Brain microvascular endothelial cell (primary cell): Measurements from ENCODE around the gene FNDC3B.

Source experiments
- DNase-seq: peaks from one replicate; pipeline ENCODE4 v3.0.0-alpha.2; 2020
- H3K27ac ChIP-seq: fragments of 250-450 bp; sonication (Bioruptor Pico); 2 replicates; pipeline ENCODE4 v1.5.1; 2020; ENCODE audit warnings: mild to moderate bottlenecking, moderate library complexity
- H3K27me3 ChIP-seq: fragments of 250-450 bp; sonication (Bioruptor Pico); replicated peaks from 2 replicates; pipeline ENCODE4 v1.5.1; 2020; ENCODE audit warnings: mild to moderate bottlenecking
- H3K36me3 ChIP-seq: fragments of 250-450 bp; sonication (Bioruptor Pico); replicated peaks from 2 replicates; pipeline ENCODE4 v1.5.1; 2020; ENCODE audit warnings: mild to moderate bottlenecking
- H3K4me3 ChIP-seq: 2 replicates; pipeline ENCODE4 v1.5.1; 2011; ENCODE audit warnings: low read depth, mild to moderate bottlenecking, control low read depth, low read length, moderate library complexity
- CTCF ChIP-seq: IDR thresholded peaks from 2 replicates; pipeline ENCODE4 v1.5.1; 2011; ENCODE audit warnings: low read depth, mild to moderate bottlenecking, moderate library complexity, low read length, control low read depth, inconsistent platforms; ENCODE audit errors: missing control alignments
- in situ Hi-C: cut with HindIII; loops from 2 replicates; pipeline ENCODE4 v1.10.0; 2017; ENCODE audit warnings: low sequenced_read_pairs, low pct_ligation_motif_present

FNDC3B gene

GRCh38 chr3:172296248-172296974, 257.0 kb downstream of the FNDC3B start:
- in situ Hi-C loops: no loop called here
- peaks cover 62% of the 10 kb centered on the region for H3K36me3 ChIP-seq

GRCh38 chr3:172296975-172297332, 257.6 kb downstream of the FNDC3B start:
- Histone ChIP-seq H3K4me3 (no peak overlapping the region), H3K27ac (no peak overlapping the region), H3K36me3 (peaks cover 66% of the 10 kb centered on the region), H3K27me3 (no peaks in the 10 kb centered on the region)
- DNase-seq: no peak
- TF ChIP-seq CTCF: no peak
- in situ Hi-C loops: no loop called here

More at GRCh38 chr3:172296248-172296974, 257.0 kb downstream of the FNDC3B start:
- no peaks in the 10 kb centered on the region for H3K27me3 ChIP-seq
- no peak for TF ChIP-seq CTCF
- DNase-seq: no peak
- no peak overlapping the region for H3K4me3 ChIP-seq
- no peak overlapping the region for H3K27ac ChIP-seq

- no peak for TF ChIP-seq CTCF
These were observed 258.9 kb downstream of the FNDC3B start for GRCh38 chr3:172298247-172298646.

GRCh38 chr3:172300187-172300586, 260.8 kb downstream of the FNDC3B start:
- no peak overlapping the region for H3K4me3 ChIP-seq
- H3K27ac ChIP-seq: no peak overlapping the region
- no peak for DNase-seq
- H3K36me3 ChIP-seq: peaks cover 61% of the 10 kb centered on the region
- in situ Hi-C loops: no loop called here
- H3K27me3 ChIP-seq: no peaks in the 10 kb centered on the region
- TF ChIP-seq CTCF: no peak

More at GRCh38 chr3:172298247-172298646, 258.9 kb downstream of the FNDC3B start:
- no peak overlapping the region for H3K27ac ChIP-seq
- H3K27me3 ChIP-seq: no peaks in the 10 kb centered on the region
- DNase-seq: no peak
- in situ Hi-C loops: no loop called here
- no peak overlapping the region for H3K4me3 ChIP-seq
- peaks cover 66% of the 10 kb centered on the region for H3K36me3 ChIP-seq

GRCh38 chr3:172300862-172301261, 261.5 kb downstream of the FNDC3B start:
- in situ Hi-C loops: no loop called here
- H3K27ac ChIP-seq: no peak overlapping the region
- no peak overlapping the region for H3K4me3 ChIP-seq
- DNase-seq: no peak
- H3K27me3 ChIP-seq: no peaks in the 10 kb centered on the region
- no peak for TF ChIP-seq CTCF
- peaks cover 54% of the 10 kb centered on the region for H3K36me3 ChIP-seq

- DNase-seq: no peak
- Histone ChIP-seq H3K36me3 (peaks cover 45% of the 10 kb centered on the region), H3K4me3 (no peak overlapping the region), H3K27me3 (no peaks in the 10 kb centered on the region), H3K27ac (no peak overlapping the region)
- in situ Hi-C loops: no loop called here
- TF ChIP-seq CTCF: no peak
These were observed 262.8 kb downstream of the FNDC3B start for GRCh38 chr3:172302203-172302602.
